Neural cell (in vitro differentiated cells): ENCODE data around the gene SMIM10L2A. TPM values are rescaled to one million over a fixed set of nuclear protein-coding genes. Genes with fewer than 3 reads are reported as not detected.

Experiments
- H2AFZ ChIP-seq: fragments of 200-600, 300-800 bp; sonication (generic), shearing (Covaris generic); 2 replicates; pipeline ENCODE4 v1.6.0; 2014; ENCODE audit warnings: low read depth, mild to moderate bottlenecking, antibody characterized with exemption, low read length, moderate library complexity
- H3F3A ChIP-seq: fragments of 200-600 bp; shearing (Covaris generic); 2 replicates; pipeline ENCODE4 v1.6.1; 2016; ENCODE audit warnings: mild to moderate bottlenecking, moderate library complexity, mixed read lengths, antibody characterized with exemption, low read length; ENCODE audit not compliant: insufficient read depth, poor library complexity, severe bottlenecking
- H3K27ac ChIP-seq: fragments of 200-600, 300-800 bp; sonication (generic), shearing (Covaris generic); 2 replicates; pipeline ENCODE4 v1.5.1; 2014; ENCODE audit warnings: mild to moderate bottlenecking, low read length, moderate library complexity
- H3K27me3 ChIP-seq: fragments of 300-800, 200-600 bp; sonication (generic), shearing (Covaris generic); 2 replicates; pipeline ENCODE4 v1.6.0; 2014; ENCODE audit warnings: mild to moderate bottlenecking, low read depth, low read length, moderate library complexity; ENCODE audit not compliant: insufficient read depth
- H3K36me3 ChIP-seq: fragments of 300-800, 200-600 bp; sonication (generic), shearing (Covaris generic); 2 replicates; pipeline ENCODE4 v1.5.1; 2014; ENCODE audit warnings: mild to moderate bottlenecking, antibody characterized with exemption, low read length, moderate library complexity; ENCODE audit not compliant: insufficient read depth
- H3K4me2 ChIP-seq: fragments of 300-800, 200-600 bp; sonication (generic), shearing (Covaris generic); 2 replicates; pipeline ENCODE4 v1.6.0; 2014; ENCODE audit warnings: mild to moderate bottlenecking, low read length
- H3K4me3 ChIP-seq: fragments of 300-800, 200-600 bp; sonication (generic), shearing (Covaris generic); 2 replicates; pipeline ENCODE4 v1.5.1; 2014; ENCODE audit warnings: mild to moderate bottlenecking, low read length, moderate library complexity
- H3K79me2 ChIP-seq: fragments of 200-600 bp; shearing (Covaris generic); replicated peaks from 2 replicates; pipeline ENCODE4 v1.6.0; 2014; ENCODE audit warnings: mild to moderate bottlenecking, low read length, moderate library complexity; ENCODE audit not compliant: insufficient read depth
- H3K9ac ChIP-seq: fragments of 300-800, 200-600 bp; sonication (generic), shearing (Covaris generic); 2 replicates; pipeline ENCODE4 v1.6.1; 2016; ENCODE audit warnings: mild to moderate bottlenecking, low read length, mixed read lengths
- H3K9me2 ChIP-seq: fragments of 200-600 bp; shearing (Covaris generic); 2 replicates; pipeline ENCODE4 v1.6.1; 2016; ENCODE audit warnings: mild to moderate bottlenecking, low read length, mixed read lengths; ENCODE audit not compliant: insufficient read depth
- H3K9me3 ChIP-seq: fragments of 200-600, 300-800 bp; sonication (generic), shearing (Covaris generic); 2 replicates; pipeline ENCODE4 v1.6.1; 2016; ENCODE audit warnings: mild to moderate bottlenecking, mixed run types, low read length, moderate library complexity, mixed read lengths
- H4K20me1 ChIP-seq: fragments of 200-600 bp; shearing (Covaris generic); 2 replicates; pipeline ENCODE4 v1.6.1; 2016; ENCODE audit warnings: mild to moderate bottlenecking, mixed run types; ENCODE audit not compliant: insufficient read depth
- EP300 ChIP-seq: fragments of 450-650 bp; conservative IDR thresholded peaks from 2 replicates; pipeline ENCODE4 v1.6.1; 2014; ENCODE audit warnings: antibody characterized with exemption, mild to moderate bottlenecking, moderate library complexity; ENCODE audit not compliant: poor library complexity, severe bottlenecking
- EZH2 ChIP-seq: fragments of 200-600, 300-800 bp; shearing (Covaris generic), sonication (generic); IDR thresholded peaks from 2 replicates; pipeline ENCODE4 v1.6.1; 2014; ENCODE audit warnings: antibody characterized with exemption, low read length, borderline replicate concordance, mild to moderate bottlenecking; ENCODE audit not compliant: insufficient read depth, poor library complexity, severe bottlenecking
- MXI1 ChIP-seq: fragments of 450-650 bp; conservative IDR thresholded peaks from 2 replicates; pipeline ENCODE4 v1.6.1; 2014; ENCODE audit warnings: antibody characterized with exemption, mild to moderate bottlenecking; ENCODE audit not compliant: poor library complexity, severe bottlenecking
- POLR2AphosphoS5 ChIP-seq: IDR thresholded peaks from 2 replicates; pipeline ENCODE4 v1.6.1; 2012
- RAD21 ChIP-seq: fragments of 450-650 bp; conservative IDR thresholded peaks from 2 replicates; pipeline ENCODE4 v1.6.1; 2014; ENCODE audit warnings: antibody characterized with exemption, mild to moderate bottlenecking, moderate library complexity
- SMC3 ChIP-seq: fragments of 450-650 bp; conservative IDR thresholded peaks from 2 replicates; pipeline ENCODE4 v1.6.1; 2014; ENCODE audit warnings: antibody characterized with exemption, mild to moderate bottlenecking, moderate library complexity; ENCODE audit not compliant: poor library complexity
- TAF1 ChIP-seq: IDR thresholded peaks from 2 replicates; pipeline ENCODE4 v1.6.1; 2012; ENCODE audit warnings: low read depth
- polyA plus RNA-seq: library from polyadenylated mRNA; depleted of rRNA; stranded (reverse); fragments of >200 nt; gene quantifications from 2 replicates; pipeline ENCODE4 v1.2.3, GENCODE V29; 2014
- TF ChIP-seq, protein P1 (sequence below): IDR thresholded peaks from 2 replicates; pipeline ENCODE4 v1.6.1; 2012; ENCODE audit warnings: borderline replicate concordance
- TF ChIP-seq, protein P2 (sequence below): fragments of 450-650 bp; IDR thresholded peaks from 2 replicates; pipeline ENCODE4 v1.5.1; 2014; ENCODE audit warnings: antibody characterized with exemption, mild to moderate bottlenecking, moderate library complexity; ENCODE audit not compliant: poor library complexity, severe bottlenecking

Gene SMIM10L2A
- polyA plus RNA-seq, 1 donor from 2014 or later = 5.4 TPM

DNA sequence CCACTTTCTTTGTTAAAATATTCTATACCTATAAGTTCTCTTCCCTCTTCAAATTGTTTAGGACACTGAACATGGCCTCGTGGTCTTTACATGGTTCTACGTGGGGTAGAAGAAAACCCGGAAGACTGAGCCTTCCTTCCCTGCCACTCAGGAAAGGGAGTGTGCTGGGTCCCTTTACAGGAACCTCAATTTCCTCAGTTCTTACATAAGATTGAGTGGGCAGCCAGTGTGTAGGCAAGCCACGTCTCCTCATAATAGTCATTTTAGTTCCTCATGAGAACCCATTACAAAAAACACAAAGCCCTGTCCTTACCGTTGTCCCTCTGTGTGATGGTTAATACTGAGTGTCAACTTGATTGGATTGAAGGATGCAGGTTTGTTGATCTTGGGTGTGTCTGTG is 28.7 kb upstream of the SMIM10L2A start:
- Histone ChIP-seq H3K79me2 (no peaks in the 10 kb centered on the region), H4K20me1 (no peaks in the 10 kb centered on the region), H3K9ac (no peak overlapping the region), H3K4me3 (no peak overlapping the region), H3K4me2 (no peak overlapping the region), H2AFZ (no peak overlapping the region), H3K9me2 (no peaks in the 10 kb centered on the region), H3K27me3 (no peaks in the 10 kb centered on the region), H3F3A (no peaks in the 10 kb centered on the region), H3K36me3 (no peaks in the 10 kb centered on the region), H3K9me3 (no peaks in the 10 kb centered on the region), H3K27ac (no peak overlapping the region)
- TF ChIP-seq, protein P1, sequence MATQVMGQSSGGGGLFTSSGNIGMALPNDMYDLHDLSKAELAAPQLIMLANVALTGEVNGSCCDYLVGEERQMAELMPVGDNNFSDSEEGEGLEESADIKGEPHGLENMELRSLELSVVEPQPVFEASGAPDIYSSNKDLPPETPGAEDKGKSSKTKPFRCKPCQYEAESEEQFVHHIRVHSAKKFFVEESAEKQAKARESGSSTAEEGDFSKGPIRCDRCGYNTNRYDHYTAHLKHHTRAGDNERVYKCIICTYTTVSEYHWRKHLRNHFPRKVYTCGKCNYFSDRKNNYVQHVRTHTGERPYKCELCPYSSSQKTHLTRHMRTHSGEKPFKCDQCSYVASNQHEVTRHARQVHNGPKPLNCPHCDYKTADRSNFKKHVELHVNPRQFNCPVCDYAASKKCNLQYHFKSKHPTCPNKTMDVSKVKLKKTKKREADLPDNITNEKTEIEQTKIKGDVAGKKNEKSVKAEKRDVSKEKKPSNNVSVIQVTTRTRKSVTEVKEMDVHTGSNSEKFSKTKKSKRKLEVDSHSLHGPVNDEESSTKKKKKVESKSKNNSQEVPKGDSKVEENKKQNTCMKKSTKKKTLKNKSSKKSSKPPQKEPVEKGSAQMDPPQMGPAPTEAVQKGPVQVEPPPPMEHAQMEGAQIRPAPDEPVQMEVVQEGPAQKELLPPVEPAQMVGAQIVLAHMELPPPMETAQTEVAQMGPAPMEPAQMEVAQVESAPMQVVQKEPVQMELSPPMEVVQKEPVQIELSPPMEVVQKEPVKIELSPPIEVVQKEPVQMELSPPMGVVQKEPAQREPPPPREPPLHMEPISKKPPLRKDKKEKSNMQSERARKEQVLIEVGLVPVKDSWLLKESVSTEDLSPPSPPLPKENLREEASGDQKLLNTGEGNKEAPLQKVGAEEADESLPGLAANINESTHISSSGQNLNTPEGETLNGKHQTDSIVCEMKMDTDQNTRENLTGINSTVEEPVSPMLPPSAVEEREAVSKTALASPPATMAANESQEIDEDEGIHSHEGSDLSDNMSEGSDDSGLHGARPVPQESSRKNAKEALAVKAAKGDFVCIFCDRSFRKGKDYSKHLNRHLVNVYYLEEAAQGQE = no peak

DNA sequence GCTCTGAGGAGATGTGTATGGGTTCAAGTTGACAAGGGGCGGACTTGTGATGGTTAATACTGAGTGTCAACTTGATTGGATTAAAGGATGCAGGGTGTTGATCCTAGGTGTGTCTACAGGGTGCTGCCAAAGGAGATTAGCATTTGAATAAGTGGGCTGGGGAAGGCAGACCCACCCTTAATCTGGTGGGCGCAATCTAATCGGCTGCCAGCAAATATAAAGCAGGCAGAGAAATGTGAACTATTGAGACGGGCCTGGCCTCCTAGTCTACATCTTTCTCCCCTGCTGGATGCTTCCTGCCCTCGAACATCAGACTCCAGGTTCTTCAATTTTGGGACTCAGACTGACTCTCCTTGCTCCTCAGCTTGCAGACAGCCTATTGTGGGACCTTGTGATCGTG is 26.7 kb upstream of the SMIM10L2A start:
- Histone ChIP-seq H3K9me2 (no peaks in the 10 kb centered on the region), H3K79me2 (no peaks in the 10 kb centered on the region), H2AFZ (no peak overlapping the region), H4K20me1 (no peaks in the 10 kb centered on the region), H3K27me3 (no peaks in the 10 kb centered on the region), H3K36me3 (no peaks in the 10 kb centered on the region), H3K9me3 (no peaks in the 10 kb centered on the region), H3K4me3 (no peak overlapping the region), H3K4me2 (no peak overlapping the region), H3K27ac (no peak overlapping the region), H3K9ac (no peak overlapping the region), H3F3A (no peaks in the 10 kb centered on the region)
- TF ChIP-seq, protein P2, sequence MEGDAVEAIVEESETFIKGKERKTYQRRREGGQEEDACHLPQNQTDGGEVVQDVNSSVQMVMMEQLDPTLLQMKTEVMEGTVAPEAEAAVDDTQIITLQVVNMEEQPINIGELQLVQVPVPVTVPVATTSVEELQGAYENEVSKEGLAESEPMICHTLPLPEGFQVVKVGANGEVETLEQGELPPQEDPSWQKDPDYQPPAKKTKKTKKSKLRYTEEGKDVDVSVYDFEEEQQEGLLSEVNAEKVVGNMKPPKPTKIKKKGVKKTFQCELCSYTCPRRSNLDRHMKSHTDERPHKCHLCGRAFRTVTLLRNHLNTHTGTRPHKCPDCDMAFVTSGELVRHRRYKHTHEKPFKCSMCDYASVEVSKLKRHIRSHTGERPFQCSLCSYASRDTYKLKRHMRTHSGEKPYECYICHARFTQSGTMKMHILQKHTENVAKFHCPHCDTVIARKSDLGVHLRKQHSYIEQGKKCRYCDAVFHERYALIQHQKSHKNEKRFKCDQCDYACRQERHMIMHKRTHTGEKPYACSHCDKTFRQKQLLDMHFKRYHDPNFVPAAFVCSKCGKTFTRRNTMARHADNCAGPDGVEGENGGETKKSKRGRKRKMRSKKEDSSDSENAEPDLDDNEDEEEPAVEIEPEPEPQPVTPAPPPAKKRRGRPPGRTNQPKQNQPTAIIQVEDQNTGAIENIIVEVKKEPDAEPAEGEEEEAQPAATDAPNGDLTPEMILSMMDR = no peak
- TF ChIP-seq EZH2 (no peak), SMC3 (no peak), TAF1 (no peak), POLR2AphosphoS5 (no peak), MXI1 (no peak), EP300 (no peak), RAD21 (no peak)
- TF ChIP-seq, protein P1 = no peak
